Pons (tissue), 1 donor: ENCODE data around the gene KLF12.
A peak's percentile ranks its signal among the peaks of the same experiment; 100 is the strongest.

Experiments
- DNase-seq: peaks from one replicate; pipeline ENCODE4 v3.0.0-alpha.2; 2016; ENCODE audit warnings: low spot score

Gene KLF12

GRCh38 chr13:74134221-74134776 lies at the start of gene KLF12:
Gene KLF12 (minus strand): TSS chr13:74134404.
- peak; percentile 34 for DNase-seq

GRCh38 chr13:74182491-74182890 lies 48.3 kb upstream of the KLF12 start:
- no peak for DNase-seq

- DNase-seq = no peak
These were observed 40.6 kb upstream of the KLF12 start for GRCh38 chr13:74174810-74175209.

GRCh38 chr13:74173822-74174221 lies 39.6 kb upstream of the KLF12 start:
- no peak for DNase-seq

- DNase-seq = no peak
These were observed 37.4 kb upstream of the KLF12 start for GRCh38 chr13:74171641-74172040.

GRCh38 chr13:74169676-74170075 lies 35.5 kb upstream of the KLF12 start:
- DNase-seq = no peak

- no peak for DNase-seq
These were observed 34.1 kb upstream of the KLF12 start for GRCh38 chr13:74168263-74168675.

GRCh38 chr13:74166261-74167004 lies 32.2 kb upstream of the KLF12 start:
- no peak for DNase-seq

- DNase-seq = no peak
These were observed 28.6 kb upstream of the KLF12 start for GRCh38 chr13:74162782-74163181.

GRCh38 chr13:74162135-74162534 lies 27.9 kb upstream of the KLF12 start:
- no peak for DNase-seq

- no peak for DNase-seq
These were observed 24.6 kb upstream of the KLF12 start for GRCh38 chr13:74158571-74159352.

GRCh38 chr13:74158028-74158427 lies 23.8 kb upstream of the KLF12 start:
- no peak for DNase-seq

GRCh38 chr13:74154981-74155380 lies 20.8 kb upstream of the KLF12 start:
- no peak for DNase-seq

GRCh38 chr13:74153316-74153715 lies 19.1 kb upstream of the KLF12 start:
- DNase-seq = no peak

- DNase-seq = no peak
These were observed 17.7 kb upstream of the KLF12 start for GRCh38 chr13:74151859-74152258.

GRCh38 chr13:74148352-74148751 lies 14.1 kb upstream of the KLF12 start:
- DNase-seq = no peak

- DNase-seq = no peak
These were observed 11.2 kb upstream of the KLF12 start for GRCh38 chr13:74145249-74145975.

- no peak for DNase-seq
These were observed 10.1 kb upstream of the KLF12 start for GRCh38 chr13:74144269-74144668.

GRCh38 chr13:74142257-74142656 lies 8.1 kb upstream of the KLF12 start:
- no peak for DNase-seq

- no peak for DNase-seq
These were observed 4.0 kb upstream of the KLF12 start for GRCh38 chr13:74138241-74138640.

GRCh38 chr13:74136084-74136658 lies 2.0 kb upstream of the KLF12 start:
- DNase-seq = peak; percentile 42
